HUES64 (cell line): ENCODE measurements around the gene MGAT4A.
"Not testable (repeated sequence)": the region's sequence is repeated elsewhere in the genome, so short reads cannot be mapped to it uniquely, and the experiment has no call there.

Experiments used
- H3K27ac ChIP-seq: 2 replicates; pipeline ENCODE4 v1.7.0; 2013; ENCODE audit warnings: low read depth, low read length, inconsistent platforms
- H3K27me3 ChIP-seq: 2 replicates; pipeline ENCODE4 v1.6.1; 2013; ENCODE audit warnings: mild to moderate bottlenecking, low read length; ENCODE audit not compliant: insufficient read depth
- H3K36me3 ChIP-seq: 2 replicates; pipeline ENCODE4 v1.6.1; 2013; ENCODE audit warnings: mild to moderate bottlenecking, low read length; ENCODE audit not compliant: insufficient read depth
- H3K4me1 ChIP-seq: 2 replicates; pipeline ENCODE4 v1.6.1; 2013; ENCODE audit warnings: mild to moderate bottlenecking, low read length, moderate library complexity; ENCODE audit not compliant: insufficient read depth
- H3K4me3 ChIP-seq: 2 replicates; pipeline ENCODE4 v1.5.1; 2013; ENCODE audit warnings: mild to moderate bottlenecking, low read length, moderate library complexity
- H3K9ac ChIP-seq: 2 replicates; pipeline ENCODE4 v1.6.1; 2013; ENCODE audit warnings: mild to moderate bottlenecking, low read depth, low read length
- H3K9me3 ChIP-seq: 2 replicates; pipeline ENCODE4 v1.6.1; 2013; ENCODE audit warnings: low read depth, low read length; ENCODE audit not compliant: insufficient read depth
- WGBS: fragments of 150-250, 120-280 bp; methylation state at CpG from one replicate; pipeline ENCODE4 v1.1.7; 2013; ENCODE audit warnings: missing lambda C conversion rate; 5-methylcytosine and 5-hydroxymethylcytosine counted together

The MGAT4A gene

GRCh38 chr2:98729652-98730051 is 1.3 kb downstream of the MGAT4A start:
- no peak overlapping the region for H3K27ac ChIP-seq
- H3K9ac ChIP-seq = no peak overlapping the region
- 81% methylated on average over 10 of the region's 10 CpGs for WGBS
- H3K4me1 ChIP-seq = peaks cover 12% of the 10 kb centered on the region
- H3K27me3 ChIP-seq = peaks cover 65% of the 10 kb centered on the region
- peak overlapping the region; percentile 59 for H3K4me3 ChIP-seq
- no peaks in the 10 kb centered on the region for H3K36me3 ChIP-seq
- no peaks in the 10 kb centered on the region for H3K9me3 ChIP-seq

GRCh38 chr2:98728088-98728718 is 2.7 kb downstream of the MGAT4A start:
- not testable (repeated sequence) for H3K4me3 ChIP-seq, H3K27ac ChIP-seq, H3K9ac ChIP-seq, H3K9me3 ChIP-seq, H3K36me3 ChIP-seq
- Histone ChIP-seq H3K27me3 (peaks cover 56% of the 10 kb centered on the region), H3K4me1 (peaks cover 12% of the 10 kb centered on the region)
- 92% methylated on average over 5 of the region's 5 CpGs for WGBS

GRCh38 chr2:98727369-98728087 is 3.4 kb downstream of the MGAT4A start:
- Histone ChIP-seq H3K27ac (no peak overlapping the region), H3K36me3 (no peaks in the 10 kb centered on the region), H3K4me3 (no peak overlapping the region), H3K9me3 (no peaks in the 10 kb centered on the region), H3K4me1 (peaks cover 12% of the 10 kb centered on the region), H3K27me3 (peaks cover 49% of the 10 kb centered on the region), H3K9ac (no peak overlapping the region)
- 89% methylated on average over 5 of the region's 5 CpGs for WGBS

- peaks cover 43% of the 10 kb centered on the region for H3K27me3 ChIP-seq
- no peaks in the 10 kb centered on the region for H3K9me3 ChIP-seq
- 58% methylated on average over 1 of the region's 2 CpGs for WGBS
- H3K9ac ChIP-seq = no peak overlapping the region
- no peak overlapping the region for H3K27ac ChIP-seq
- H3K36me3 ChIP-seq = no peaks in the 10 kb centered on the region
- peaks cover 12% of the 10 kb centered on the region for H3K4me1 ChIP-seq
- H3K4me3 ChIP-seq = no peak overlapping the region
Observed at GRCh38 chr2:98726735-98727368, 4.1 kb downstream of the MGAT4A start.

GRCh38 chr2:98726205-98726604 is 4.7 kb downstream of the MGAT4A start:
- Histone ChIP-seq H3K27ac (no peak overlapping the region), H3K36me3 (no peaks in the 10 kb centered on the region), H3K27me3 (peaks cover 36% of the 10 kb centered on the region), H3K4me1 (peaks cover 12% of the 10 kb centered on the region), H3K4me3 (no peak overlapping the region), H3K9me3 (no peaks in the 10 kb centered on the region), H3K9ac (no peak overlapping the region)
- WGBS = 92% methylated on average over 8 of the region's 8 CpGs

GRCh38 chr2:98720286-98720685 is 10.6 kb downstream of the MGAT4A start:
- Histone ChIP-seq H3K9me3 (no peaks in the 10 kb centered on the region), H3K4me1 (peaks cover 4% of the 10 kb centered on the region), H3K36me3 (no peaks in the 10 kb centered on the region), H3K27ac (no peak overlapping the region), H3K9ac (no peak overlapping the region), H3K27me3 (no peaks in the 10 kb centered on the region), H3K4me3 (no peak overlapping the region)
- WGBS = 93% methylated on average over 2 of the region's 4 CpGs

GRCh38 chr2:98717621-98718020 is 13.3 kb downstream of the MGAT4A start:
- H3K9me3 ChIP-seq = no peaks in the 10 kb centered on the region
- WGBS = 83% methylated on average over 5 of the region's 6 CpGs
- H3K4me3 ChIP-seq = no peak overlapping the region
- no peak overlapping the region for H3K27ac ChIP-seq
- no peak overlapping the region for H3K9ac ChIP-seq
- H3K36me3 ChIP-seq = no peaks in the 10 kb centered on the region
- no peaks in the 10 kb centered on the region for H3K27me3 ChIP-seq
- no peaks in the 10 kb centered on the region; the same call in 1 of the 2 replicates for H3K4me1 ChIP-seq

- 95% methylated on average over 5 of the region's 5 CpGs for WGBS
- H3K9ac ChIP-seq = no peak overlapping the region
Observed at GRCh38 chr2:98716786-98717185, 14.1 kb downstream of the MGAT4A start.

GRCh38 chr2:98715812-98716451 is 15.0 kb downstream of the MGAT4A start:
- WGBS = 93% methylated on average over 9 of the region's 9 CpGs
- H3K9ac ChIP-seq = no peak overlapping the region

More at GRCh38 chr2:98716786-98717185, 14.1 kb downstream of the MGAT4A start:
- no peaks in the 10 kb centered on the region for H3K9me3 ChIP-seq
- H3K4me3 ChIP-seq = no peak overlapping the region
- no peaks in the 10 kb centered on the region; the same call in 1 of the 2 replicates for H3K4me1 ChIP-seq
- H3K27me3 ChIP-seq = no peaks in the 10 kb centered on the region
- H3K36me3 ChIP-seq = no peaks in the 10 kb centered on the region
- no peak overlapping the region for H3K27ac ChIP-seq

GRCh38 chr2:98713332-98714015 is 17.5 kb downstream of the MGAT4A start:
- Histone ChIP-seq H3K27me3 (no peaks in the 10 kb centered on the region), H3K36me3 (no peaks in the 10 kb centered on the region), H3K27ac (no peak overlapping the region), H3K4me3 (no peak overlapping the region), H3K9ac (no peak overlapping the region), H3K4me1 (no peaks in the 10 kb centered on the region; the same call in 1 of the 2 replicates), H3K9me3 (no peaks in the 10 kb centered on the region)
- WGBS = 94% methylated on average over 1 of the region's 4 CpGs

More at GRCh38 chr2:98715812-98716451, 15.0 kb downstream of the MGAT4A start:
- Histone ChIP-seq H3K27me3 (no peaks in the 10 kb centered on the region), H3K36me3 (no peaks in the 10 kb centered on the region), H3K4me3 (no peak overlapping the region), H3K9me3 (no peaks in the 10 kb centered on the region), H3K27ac (no peak overlapping the region), H3K4me1 (no peaks in the 10 kb centered on the region; the same call in 1 of the 2 replicates)
